HG02571 (cell line): ENCODE measurements around the gene INPPL1.

Experiments used
- ATAC-seq: cut with Tn5 transposase; IDR thresholded peaks from one replicate; pipeline ENCODE4 v1.9.1; 2021; ENCODE audit warnings: mild to moderate bottlenecking, moderate library complexity; ENCODE audit not compliant: unreplicated experiment

Gene INPPL1

GRCh38 chr11:72232260-72233055 lies 7.9 kb downstream of the INPPL1 start:
- ATAC-seq = no peak

GRCh38 chr11:72233056-72233772 lies 8.6 kb downstream of the INPPL1 start:
- ATAC-seq = no peak

GRCh38 chr11:72233773-72234513 lies 9.4 kb downstream of the INPPL1 start:
- ATAC-seq = no peak

GRCh38 chr11:72234514-72234830 lies 9.9 kb downstream of the INPPL1 start:
- no peak for ATAC-seq

GRCh38 chr11:72234920-72235319 lies 10.4 kb downstream of the INPPL1 start:
- ATAC-seq = no peak

- ATAC-seq = no peak
Measured at GRCh38 chr11:72235351-72236057, 10.9 kb downstream of the INPPL1 start.

- no peak for ATAC-seq
Measured at GRCh38 chr11:72236083-72236697, 11.6 kb downstream of the INPPL1 start.

- ATAC-seq = no peak
Measured at GRCh38 chr11:72236774-72237111, 12.2 kb downstream of the INPPL1 start.

- no peak for ATAC-seq
Measured at GRCh38 chr11:72237112-72237931, 12.8 kb downstream of the INPPL1 start.

GRCh38 chr11:72238040-72238450 lies 13.5 kb downstream of the INPPL1 start:
- no peak for ATAC-seq

GRCh38 chr11:72238492-72239312 lies 14.1 kb downstream of the INPPL1 start:
- ATAC-seq = no peak

- ATAC-seq = no peak
Measured at GRCh38 chr11:72239313-72239848, 14.8 kb downstream of the INPPL1 start.

GRCh38 chr11:72239849-72240460 lies 15.4 kb downstream of the INPPL1 start:
- ATAC-seq = no peak

GRCh38 chr11:72240461-72241290 lies 16.1 kb downstream of the INPPL1 start:
- no peak for ATAC-seq

- ATAC-seq = no peak
Measured at GRCh38 chr11:72241291-72241781, 16.8 kb downstream of the INPPL1 start.

- no peak for ATAC-seq
Measured at GRCh38 chr11:72242141-72242540, 17.6 kb downstream of the INPPL1 start.
